Superior temporal gyrus (tissue), 1 donor: Measurements from ENCODE around the gene MPRIP.

Experiments
- DNase-seq: peaks from one replicate; pipeline ENCODE4 v3.0.0-alpha.2; 2016; ENCODE audit errors: extremely low spot score

Gene MPRIP

DNA sequence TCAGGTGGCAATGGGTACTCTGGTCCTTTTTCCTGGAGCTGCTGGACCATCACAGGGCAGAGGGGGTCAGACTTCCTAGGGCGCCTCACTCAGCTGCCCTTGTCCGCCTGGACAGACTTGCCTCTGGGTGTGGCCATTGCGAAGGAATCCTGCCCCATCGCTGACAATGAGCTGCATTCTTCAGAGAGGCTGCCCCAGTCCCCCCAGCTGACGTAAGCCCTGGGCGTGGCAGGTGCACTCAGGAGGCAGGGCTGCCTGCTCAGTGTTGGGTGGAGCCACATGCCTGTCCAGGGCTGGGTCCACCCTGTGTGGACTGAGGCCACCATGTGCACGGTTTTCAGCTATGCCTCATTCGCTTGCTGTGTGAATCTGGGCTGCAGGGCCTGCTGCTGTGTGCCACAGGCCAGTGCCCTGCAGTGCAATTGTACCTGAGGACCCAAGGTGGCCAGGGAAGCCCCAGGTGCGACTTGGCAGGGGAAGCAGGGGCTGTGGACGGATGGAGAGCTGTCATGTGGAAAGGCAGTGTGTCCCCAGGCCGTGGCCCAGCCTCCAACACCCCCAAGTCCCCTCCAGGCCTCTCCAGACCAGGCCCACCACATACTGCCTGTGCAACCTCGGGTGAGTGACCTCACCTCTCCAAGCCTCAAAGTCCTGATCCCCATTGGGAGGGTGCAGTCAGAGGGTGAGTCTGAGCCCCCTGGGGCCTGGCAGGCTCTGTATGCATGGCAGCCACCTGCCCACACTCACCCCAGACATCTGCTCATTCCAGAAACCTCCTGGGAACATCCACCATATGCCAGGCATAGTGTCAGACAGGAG lies 14.0 kb upstream of the MPRIP start:
- DNase-seq: no peak

GRCh38 chr17:17028878-17029535 lies 13.2 kb upstream of the MPRIP start:
- DNase-seq: no peak

- no peak for DNase-seq
These were observed 12.3 kb upstream of the MPRIP start for GRCh38 chr17:17029938-17030337.

GRCh38 chr17:17030515-17031211 lies 11.6 kb upstream of the MPRIP start:
- no peak for DNase-seq

DNA sequence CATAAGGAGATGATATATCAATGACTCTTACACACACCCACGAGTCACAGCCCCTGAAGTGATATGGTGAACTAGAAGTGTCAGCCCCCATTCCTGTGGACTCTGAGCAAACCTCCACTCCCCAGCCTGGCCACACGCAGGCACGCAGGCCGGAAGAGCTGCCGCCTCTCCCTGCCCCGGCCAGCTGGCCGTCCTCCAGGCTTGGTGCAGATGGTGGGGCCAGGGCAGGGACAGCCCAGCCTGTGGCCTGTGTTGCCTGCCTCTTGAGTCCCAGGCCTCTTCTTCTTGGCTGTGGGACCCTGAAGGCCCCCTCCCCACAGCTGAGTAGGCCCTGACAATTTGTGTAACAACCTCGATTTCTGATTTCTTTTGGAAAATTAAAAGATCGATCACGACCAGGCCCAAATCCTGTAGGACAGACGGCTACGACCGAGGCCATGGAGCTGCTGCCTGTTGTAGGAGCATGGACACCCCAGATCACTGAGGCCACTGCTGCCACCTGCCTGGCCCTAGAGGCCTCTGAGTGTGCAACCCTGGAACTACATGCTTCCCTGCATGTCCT lies 10.0 kb upstream of the MPRIP start:
- peak; percentile 75 for DNase-seq

DNA sequence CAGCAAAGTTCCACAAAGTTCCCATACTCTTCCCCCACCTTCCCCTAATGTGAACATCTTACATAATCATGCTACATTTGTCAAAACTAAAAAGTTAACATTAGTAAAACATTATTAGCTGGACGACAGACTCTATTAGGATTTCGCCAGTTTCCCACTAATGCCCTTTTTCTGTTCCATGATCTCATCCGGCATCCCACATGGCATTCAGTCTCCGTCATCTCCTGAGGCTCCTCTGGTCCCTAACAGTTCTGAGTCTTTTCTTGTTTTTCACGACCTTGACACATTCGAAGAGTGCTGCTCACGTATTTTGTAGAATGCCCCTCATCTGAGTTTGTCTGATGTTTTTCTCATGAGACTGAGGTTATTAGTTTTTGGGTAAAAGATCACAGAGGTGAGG lies 8.8 kb upstream of the MPRIP start:
- no peak for DNase-seq

DNA sequence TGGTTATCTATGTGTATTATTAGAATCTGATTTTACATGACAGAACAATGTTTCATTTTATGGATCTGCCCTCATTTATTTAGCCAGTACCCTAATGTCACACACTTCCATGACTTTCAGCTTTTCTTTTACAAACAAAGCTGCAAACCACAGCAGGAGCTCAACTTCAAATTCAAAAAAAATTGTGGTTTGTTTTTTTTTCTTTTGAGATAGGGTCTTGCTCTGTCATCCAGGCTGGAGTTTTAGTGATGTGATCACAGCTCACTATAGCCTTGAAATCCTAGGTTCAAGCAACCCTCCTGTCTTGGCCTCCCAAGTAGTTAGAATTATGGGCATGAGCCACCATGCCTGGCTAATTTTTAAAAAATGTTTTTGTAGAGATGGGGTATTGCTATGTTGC lies 8.2 kb upstream of the MPRIP start:
- DNase-seq: no peak

DNA sequence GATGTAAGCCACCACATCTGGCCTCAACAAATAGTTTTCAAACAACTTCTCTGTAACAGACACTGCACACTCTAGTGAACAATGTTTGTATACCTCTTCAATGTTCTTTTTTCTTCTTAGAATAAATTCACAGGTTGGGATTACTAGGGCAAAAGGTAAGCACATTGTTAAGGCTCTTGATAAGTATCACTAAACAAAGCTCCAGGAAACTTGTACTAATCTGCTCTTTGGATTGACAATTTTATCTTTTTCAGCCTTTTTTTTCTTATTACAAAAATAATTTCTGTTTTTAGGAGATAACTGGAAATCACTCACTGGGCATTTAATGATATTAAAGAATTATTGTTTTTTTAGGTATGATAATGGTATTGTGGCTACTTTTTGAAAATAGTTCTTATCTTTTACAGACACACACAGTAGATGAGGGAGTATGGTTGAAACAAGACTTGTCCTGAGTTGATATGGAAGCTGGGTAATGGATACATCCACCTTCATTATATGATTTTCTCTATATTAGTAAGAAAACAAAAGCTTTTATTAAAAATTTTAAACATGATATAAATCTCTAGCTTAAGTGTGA lies 7.7 kb upstream of the MPRIP start:
- DNase-seq: no peak

- no peak for DNase-seq
These were observed 6.8 kb upstream of the MPRIP start for GRCh38 chr17:17035490-17035889.

DNA sequence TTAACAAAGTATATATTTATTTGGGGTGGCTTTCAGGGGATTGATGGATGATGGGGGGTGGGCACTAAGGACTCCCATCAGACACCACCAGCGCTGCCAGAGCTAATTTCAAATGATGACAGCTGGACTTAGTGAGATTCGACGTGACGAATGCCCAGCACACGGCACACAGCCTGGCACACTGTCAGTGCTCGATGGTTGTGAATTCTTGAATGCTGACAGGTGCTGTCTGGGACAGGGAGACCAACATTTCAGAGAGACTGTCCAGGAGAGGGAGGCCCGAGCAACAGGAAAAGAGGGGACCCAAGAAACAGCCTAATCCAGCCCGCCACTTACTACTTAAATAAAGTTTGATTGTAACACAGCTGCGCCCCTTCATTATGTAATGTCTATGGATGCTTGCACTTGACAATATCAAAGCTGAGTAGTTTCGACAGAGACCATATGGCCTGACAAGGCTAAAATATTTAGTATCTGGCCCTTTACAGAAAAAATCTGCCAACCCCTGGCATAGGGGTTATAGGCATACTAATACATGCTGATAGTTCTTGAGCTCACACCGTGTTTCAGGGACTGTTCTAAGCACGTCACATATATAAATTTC lies 6.2 kb upstream of the MPRIP start:
- DNase-seq: no peak

- DNase-seq: no peak
These were observed 5.7 kb upstream of the MPRIP start for GRCh38 chr17:17036524-17036998.

- no peak for DNase-seq
These were observed 2.3 kb upstream of the MPRIP start for GRCh38 chr17:17039911-17040310.

DNA sequence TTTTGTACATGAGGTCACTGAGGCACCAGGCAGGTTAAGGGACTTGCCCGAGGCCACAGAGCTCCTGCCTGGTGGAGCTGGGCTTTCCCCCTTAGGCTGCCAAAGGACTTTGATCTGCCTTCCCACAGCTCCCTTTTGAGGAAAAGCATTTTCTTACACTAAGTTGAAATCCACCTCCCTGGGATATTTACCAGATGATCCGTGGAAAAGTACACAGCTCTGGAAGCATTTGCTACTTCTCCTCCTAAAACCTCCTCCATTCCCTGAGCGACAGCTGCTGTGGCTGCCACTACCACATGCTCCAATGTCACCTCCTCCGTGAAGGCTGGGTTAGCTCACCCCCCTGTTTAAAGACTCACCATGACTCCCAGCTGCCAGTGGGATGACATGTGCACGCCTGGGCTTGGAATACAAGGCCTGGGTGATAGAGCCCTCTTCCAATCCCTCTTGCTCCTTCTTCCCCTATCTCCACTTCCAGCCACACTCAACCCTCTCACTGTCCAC lies 1.2 kb upstream of the MPRIP start:
- peak; percentile 76 for DNase-seq

DNA sequence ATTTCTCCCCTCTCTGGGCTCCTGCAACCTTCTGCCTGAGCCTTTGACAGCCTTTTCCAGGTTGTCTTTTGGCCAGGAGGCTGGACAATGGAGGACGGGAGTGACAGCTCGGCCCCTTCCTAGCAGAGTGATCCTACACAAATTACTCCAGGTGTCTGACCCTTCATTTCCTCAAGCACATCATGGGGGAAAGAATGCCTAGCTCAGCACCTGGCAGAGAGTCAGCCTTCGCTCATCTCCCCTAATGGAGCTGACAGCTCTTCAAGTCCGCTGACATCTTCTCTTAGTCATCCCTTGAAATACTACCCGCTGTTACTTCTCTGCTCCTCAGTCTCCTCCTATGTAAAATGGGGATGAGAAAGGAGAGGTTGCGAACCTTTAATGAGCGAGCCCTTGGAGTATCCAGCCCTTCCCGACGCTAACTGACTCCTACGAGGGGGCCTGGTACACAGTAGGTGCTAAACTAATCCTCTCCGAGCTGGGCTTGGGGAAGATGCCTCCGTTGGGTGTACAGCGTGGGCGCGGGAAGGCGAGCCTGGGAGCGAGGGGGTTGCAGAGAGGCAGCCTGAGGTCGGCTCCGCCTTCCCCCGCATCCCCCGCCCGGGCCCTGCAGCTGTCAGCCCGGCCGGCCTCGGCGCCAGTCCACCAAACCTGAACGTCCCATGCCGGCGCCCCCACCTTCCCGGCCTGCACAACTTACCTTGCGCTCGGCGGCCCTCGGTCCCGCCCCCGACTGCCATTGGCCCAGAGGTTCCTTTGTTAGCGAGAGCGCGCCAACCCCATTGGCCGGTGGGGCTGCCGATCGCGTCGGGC lies 480 bp upstream of the MPRIP start:
- DNase-seq: peak; percentile 98

- peak; percentile 35 for DNase-seq
These were observed 699 bp downstream of the MPRIP start for GRCh38 chr17:17042851-17043460.

- DNase-seq: peak; percentile 36
These were observed 1.4 kb downstream of the MPRIP start for GRCh38 chr17:17043461-17044271.

- peak; percentile 49 for DNase-seq
These were observed 2.7 kb downstream of the MPRIP start for GRCh38 chr17:17044846-17045561.

DNA sequence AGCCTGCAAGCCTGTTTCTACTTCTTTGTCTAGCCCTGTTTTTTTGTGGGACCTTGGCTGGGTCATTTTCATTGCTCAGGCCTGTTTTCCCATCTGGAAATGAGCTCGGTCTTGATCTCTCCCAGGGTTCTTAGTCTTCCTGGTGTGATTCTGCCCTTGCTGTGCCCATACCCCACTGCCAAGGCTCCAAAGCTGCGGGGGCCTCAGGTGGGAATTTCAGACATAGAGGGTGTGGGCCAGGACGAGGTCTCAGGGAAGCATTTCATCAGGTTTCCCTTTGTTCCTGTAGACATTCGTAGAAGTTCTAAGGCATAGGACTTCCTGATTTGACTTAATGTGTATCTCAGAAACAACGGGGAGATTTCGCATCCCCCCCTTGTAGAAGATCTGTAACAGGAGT lies 5.8 kb downstream of the MPRIP start:
- no peak for DNase-seq
